GM12878 (cell line): ENCODE measurements around the gene BANP. TPM values are rescaled to one million over a fixed set of nuclear protein-coding genes. Genes with fewer than 3 reads are reported as not detected.
A peak's percentile ranks its signal among the peaks of the same experiment; 100 is the strongest.
"Not testable (repeated sequence)": the region's sequence is repeated elsewhere in the genome, so short reads cannot be mapped to it uniquely, and the experiment has no call there.

Experiments used
- ATAC-seq: fragments of 200-7000 bp; cut with Tn5 transposase; 3 replicates; pipeline ENCODE4 v1.9.1; 2020; ENCODE audit warnings: mild to moderate bottlenecking, moderate library complexity
- BruUV-seq: library from RNA; stranded (reverse); fragments of 400-500 nt; replicated peaks from 2 replicates; lab custom pipeline; 2021; lab: Mats Ljungman, UMichigan
- CTCF ChIA-PET: fragments of 300-600 bp; sonication (Branson Sonifier 250); formaldehyde crosslinking; extraction: SDS; loops from one replicate; lab custom pipeline; 2021; ENCODE audit warnings: inconsistent platforms; lab: Yijun Ruan, JAX
- POLR2A ChIA-PET: fragments of 350-600 bp; formaldehyde crosslinking; extraction: SDS; loops from one replicate; lab custom pipeline; 2021; ENCODE audit warnings: inconsistent platforms; lab: Charles Lee
- RAD21 ChIA-PET: fragments of 300-600 bp; sonication (Branson Sonifier 250); formaldehyde crosslinking; loops from one replicate; lab custom pipeline; 2023; ENCODE audit warnings: antibody characterized with exemption; ENCODE audit not compliant: unreplicated experiment; lab: Charles Lee
- SMC1A ChIA-PET: fragments of 300-600 bp; sonication (Branson Sonifier 250); formaldehyde crosslinking; loops from one replicate; lab custom pipeline; 2023; ENCODE audit not compliant: unreplicated experiment, uncharacterized antibody; lab: Charles Lee
- DNase-seq: peaks from one replicate; pipeline ENCODE4 v3.0.0-alpha.2; 2011; ENCODE audit warnings: low read depth, low spot score
- FAIRE-seq: peaks from 3 replicates; lab custom pipeline; 2011; peaks lifted over from hg19 to GRCh38; lab: Jason Lieb, UNC
- H2AFZ ChIP-seq: 2 replicates; pipeline ENCODE4 v1.6.0; 2011; ENCODE audit warnings: low read depth, low read length, control low read depth; ENCODE audit not compliant: control insufficient read depth
- H3K27ac ChIP-seq: 2 replicates; pipeline ENCODE4 v1.5.1; 2011; ENCODE audit warnings: control low read depth; ENCODE audit not compliant: control insufficient read depth, insufficient read depth
- H3K27me3 ChIP-seq, 2 experiments: replicated peaks in 1 of 2; 2 replicates each; pipeline versions ENCODE4 v1.6.0 to v1.6.1; 2011; ENCODE audit warnings: low read length in 1 of 2; ENCODE audit not compliant: control insufficient read depth in 2 of 2, insufficient read depth in 2 of 2
- H3K36me3 ChIP-seq, 2 experiments: 2 replicates each; pipeline ENCODE4 v1.5.1; 2011; ENCODE audit warnings: low read length in 1 of 2; ENCODE audit not compliant: control insufficient read depth in 2 of 2, insufficient read depth in 2 of 2
- H3K4me1 ChIP-seq: 2 replicates; pipeline ENCODE4 v1.6.1; 2011; ENCODE audit warnings: mild to moderate bottlenecking, low read length, moderate library complexity, mixed read lengths; ENCODE audit not compliant: control insufficient read depth, insufficient read depth
- H3K4me2 ChIP-seq: 2 replicates; pipeline ENCODE4 v1.6.0; 2011; ENCODE audit warnings: control low read depth; ENCODE audit not compliant: control insufficient read depth, insufficient read depth
- H3K4me3 ChIP-seq: fragments of 200-600 bp; sonication (generic); 2 replicates; pipeline ENCODE4 v1.5.1; 2016
- H3K79me2 ChIP-seq: 2 replicates; pipeline ENCODE4 v1.6.0; 2011; ENCODE audit warnings: low read length; ENCODE audit not compliant: control insufficient read depth, insufficient read depth
- H3K9ac ChIP-seq: 2 replicates; pipeline ENCODE4 v1.8.0; 2011; ENCODE audit warnings: low read length, control low read depth, mixed read lengths; ENCODE audit not compliant: control insufficient read depth, insufficient read depth
- H3K9me3 ChIP-seq: replicated peaks from 3 replicates; pipeline ENCODE4 v1.5.1; 2011; ENCODE audit warnings: mild to moderate bottlenecking, low read length; ENCODE audit not compliant: control insufficient read depth, insufficient read depth
- H4K20me1 ChIP-seq: 2 replicates; pipeline ENCODE4 v1.6.0; 2011; ENCODE audit not compliant: control insufficient read depth, insufficient read depth
- SPI1 ChIP-seq: IDR thresholded peaks from 2 replicates; pipeline ENCODE4 v1.6.1; 2011; ENCODE audit warnings: low read depth, mild to moderate bottlenecking, low read length, moderate library complexity, borderline replicate concordance; ENCODE audit not compliant: insufficient read depth
- WGBS: methylation state at CpG from one replicate; pipeline ENCODE4 v1.1.6; 2016; ENCODE audit warnings: low lambda C conversion rate; ENCODE audit not compliant: insufficient replicate concordance, insufficient coverage; ENCODE audit errors: missing lambda C conversion rate; 5-methylcytosine and 5-hydroxymethylcytosine counted together
- in situ Hi-C: fragments of 300-500 bp; cut with MboI; formaldehyde crosslinking; loops from 9 replicates; pipeline ENCODE4 v1.14.3; 2018; ENCODE audit warnings: mixed read lengths
- intact Hi-C: fragments of 100-400 bp; cut with micrococcal nuclease; formaldehyde crosslinking; loops from one replicate; pipeline ENCODE4 v1.14.2; 2022; ENCODE audit not compliant: unreplicated experiment
- polyA plus RNA-seq, 11 experiments: library from polyadenylated mRNA; depleted of rRNA in 4 of 11; unstranded in 6 of 11; stranded (reverse) in 5 of 11; fragments of >200 nt; fragmentation: Nextera tagmentation in 4 of 11; fragmentation: Illumina TruSeq in 1 of 11; extraction: Ambion mirVana in 4 of 11; extraction: Trizol in 1 of 11; gene quantifications; 1 replicate in 1 of 11; 2 replicates in 10 of 11; pipeline versions ENCODE4 v1.2.1 to v1.2.3, GENCODE V29; 2011 to 2016; ENCODE audit warnings: inconsistent platforms in 2 of 11, missing spikeins in 2 of 11, low read depth in 1 of 11
- total RNA-seq, 4 experiments: library from RNA; depleted of rRNA in 3 of 4; stranded (reverse); fragments of >200 nt in 3 of 4; fragmentation: Illumina TruSeq in 1 of 4; extraction: Trizol in 1 of 4; gene quantifications; 2 replicates each; pipeline versions ENCODE4 v1.2.1 to v1.2.3, GENCODE V29; 2013 to 2021

The BANP gene
- total and polyA plus RNA-seq, 10 of the 15 experiments (the other 5 are each of a cell fraction or from before 2014, with no cell fraction given), result 3.9 to 21.9 (median 12.2) TPM

DNA sequence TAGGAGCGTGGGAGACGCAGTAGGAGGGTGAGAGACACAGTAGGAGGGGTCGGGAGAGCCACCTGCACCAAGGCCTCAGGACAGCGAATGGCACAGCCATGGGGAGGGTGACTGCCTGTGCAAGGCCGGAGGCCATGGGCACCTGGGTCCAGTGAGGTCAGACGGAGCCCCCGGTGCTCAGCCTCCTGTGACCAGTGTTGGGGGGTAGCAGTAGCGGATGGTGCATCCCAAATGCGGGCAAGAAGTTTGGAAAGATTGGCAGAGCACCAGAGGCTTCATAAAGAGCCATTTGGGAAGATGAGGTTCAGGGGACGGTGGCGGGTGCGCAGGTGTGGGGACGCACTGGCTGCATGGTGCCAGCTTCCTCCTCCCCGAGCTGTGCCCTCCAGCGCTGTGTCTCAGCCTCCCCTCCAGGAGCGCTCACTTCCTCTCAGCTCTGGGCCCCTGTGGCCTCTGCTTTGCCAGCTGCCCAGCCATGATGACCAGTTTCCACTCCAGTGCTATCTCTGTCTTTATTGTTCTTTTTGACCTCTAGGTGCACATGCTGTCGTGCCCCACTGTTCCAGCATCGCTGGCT is 90.8 kb downstream of the BANP start:
- H3K36me3 ChIP-seq, H2AFZ ChIP-seq, H3K27me3 ChIP-seq, H3K9me3 ChIP-seq, H3K4me2 ChIP-seq, H3K9ac ChIP-seq, H3K27ac ChIP-seq, ATAC-seq, POLR2A ChIA-PET, H3K79me2 ChIP-seq, BruUV-seq, H4K20me1 ChIP-seq, RAD21 ChIA-PET, FAIRE-seq, SMC1A ChIA-PET, in situ Hi-C loops, DNase-seq, CTCF ChIA-PET, H3K4me3 ChIP-seq: not testable (repeated sequence)
- peaks cover 20% of the 10 kb centered on the region for H3K4me1 ChIP-seq
- 0 out of 2 replicates have a peak, but pooled peaks have one; percentile 4 for TF ChIP-seq SPI1
- WGBS, result 96% methylated on average over 15 of the region's 18 CpGs
- intact Hi-C loops, result loop anchor here (10.0 kb wide), 1 partner anchor 87 kb away; the partner anchor contains the start of gene BANP

DNA sequence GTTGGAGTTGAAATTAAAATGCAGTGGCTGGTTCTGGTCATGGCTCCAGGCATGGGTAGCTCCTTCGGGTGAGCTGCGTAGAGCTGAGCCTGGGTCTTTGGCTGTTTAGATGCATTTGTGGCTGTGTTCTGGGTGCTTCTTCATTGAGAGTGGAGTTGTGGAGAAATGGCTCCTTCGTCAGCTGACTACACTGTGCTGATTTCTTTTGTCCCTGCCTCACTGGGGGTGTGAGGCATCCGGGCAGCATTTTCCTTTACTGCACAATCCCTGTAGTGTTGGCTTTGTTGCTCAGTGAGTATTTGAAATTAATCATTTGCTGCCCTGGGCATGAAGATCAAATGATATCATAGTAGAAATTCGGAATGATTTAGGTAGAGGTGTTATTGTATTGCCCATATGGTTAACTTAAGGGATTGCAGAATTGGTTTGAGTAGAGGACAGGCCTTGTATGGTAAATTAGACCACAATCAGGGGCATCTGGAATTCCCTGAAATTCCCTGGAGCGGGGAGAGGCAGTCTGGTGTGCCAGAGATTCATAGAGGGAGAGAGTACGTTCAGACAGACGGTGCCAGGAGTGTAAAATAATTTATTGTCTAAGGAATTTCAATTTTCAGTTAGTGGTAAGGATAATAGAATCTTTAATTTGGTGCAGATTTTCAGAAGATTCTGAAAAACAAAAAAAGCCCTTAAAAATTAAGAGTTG is 92.1 kb downstream of the BANP start:
- H3K27ac ChIP-seq, H3K9ac ChIP-seq, H3K4me2 ChIP-seq, in situ Hi-C loops, H3K79me2 ChIP-seq, H3K36me3 ChIP-seq, BruUV-seq, H3K27me3 ChIP-seq, CTCF ChIA-PET, ATAC-seq, DNase-seq, RAD21 ChIA-PET, SMC1A ChIA-PET, H3K4me3 ChIP-seq, POLR2A ChIA-PET, FAIRE-seq, H4K20me1 ChIP-seq, H3K9me3 ChIP-seq, H2AFZ ChIP-seq: not testable (repeated sequence)
- peaks cover 23% of the 10 kb centered on the region for H3K4me1 ChIP-seq
- 79% methylated on average over 8 of the region's 8 CpGs for WGBS
- intact Hi-C loops, result loop anchor here (10.0 kb wide), 1 partner anchor 89 kb away; the partner anchor contains the start of gene BANP
